ENCODE data around the gene CEP20. TPM values are rescaled to one million over a fixed set of nuclear protein-coding genes. Genes with fewer than 3 reads are reported as not detected.

The CEP20 gene
- total and polyA plus RNA-seq, 2 of the 8 experiments (the other 6 are each of a cell fraction or from before 2014, with no cell fraction given), result 16.2 to 49.0 TPM

GRCh38 chr16:15857724-15858560 lies 30.5 kb downstream of the CEP20 start:
- H3K27ac ChIP-seq (ENCODE audit: low read depth, low read length), result no peak overlapping the region
- H3K4me2 ChIP-seq (ENCODE audit: insufficient read depth in 1 of 2, low read depth in 2 of 2, low read length in 2 of 2), result peak overlapping the region; percentile 91 to 100
- WGBS, 2 experiments (ENCODE audit: extremely low coverage in 1 of 2, insufficient coverage in 1 of 2, insufficient read length in 1 of 2, insufficient replicate concordance in 2 of 2, low coverage in 1 of 2, low lambda C conversion rate in 2 of 2, missing lambda C conversion rate in 1 of 2), result 2% methylated on average over 10 of the region's 55 CpGs; no CpG with 5 or more reads in 1 of the 2 experiments
- no peak overlapping the region for H2BK15ac ChIP-seq (ENCODE audit: low read length)
- H3K23ac ChIP-seq (ENCODE audit: insufficient read length), result no peak overlapping the region
- peak overlapping the region; percentile 55 to 82 (median 68) for H3K4me3 ChIP-seq (ENCODE audit: extremely low read depth in 1 of 4, insufficient read depth in 2 of 4, low read depth in 3 of 4, low read length in 4 of 4)
- H3K14ac ChIP-seq (ENCODE audit: insufficient read length), result no peak overlapping the region
- no peak overlapping the region for H3K18ac ChIP-seq (ENCODE audit: extremely low read depth, low read length)
- H3K9ac ChIP-seq (replicated peaks in 1 of 4; ENCODE audit: extremely low read depth in 1 of 4, low read depth in 3 of 4, low read length in 3 of 4), result peak overlapping the region; percentile 8 to 65 (median 44); a peak in 3 of 7 replicates
- no peak overlapping the region; the same call in 1 of the 2 replicates for H4K8ac ChIP-seq (ENCODE audit: extremely low read depth, insufficient read depth, low read length)
- no peaks in the 10 kb centered on the region for H3K79me1 ChIP-seq (ENCODE audit: low read depth, low read length)
- H4K5ac ChIP-seq (ENCODE audit: insufficient read length, low read depth, low read length), result no peak overlapping the region
- H3K79me2 ChIP-seq (ENCODE audit: control insufficient read depth in 1 of 2, insufficient read depth in 2 of 2, low read length in 2 of 2), result no peaks in the 10 kb centered on the region
- no peaks in the 10 kb centered on the region; a peak in 2 of 7 replicates for H3K4me1 ChIP-seq (replicated peaks in 1 of 4; ENCODE audit: control insufficient read depth in 3 of 4, insufficient read depth in 4 of 4, low read length in 3 of 4)
- no peak overlapping the region for H4K91ac ChIP-seq (replicated peaks; ENCODE audit: insufficient read length, low read length)
- peak in 1 of 2 experiments; percentile 73 for DNase-seq (ENCODE audit: low read depth in 1 of 2, low spot score in 2 of 2)
- CTCF ChIA-PET (ENCODE audit: partially characterized antibody), result interaction anchor here (0.5 to 2.8 kb wide), 3 partner anchors 16 to 208 kb away, joined by 3 to 14 read pairs (median 3); no protein-coding TSS in a partner anchor
- H3K36me3 ChIP-seq (ENCODE audit: control insufficient read depth in 2 of 4, insufficient read depth in 4 of 4, low read length in 3 of 4), result no peaks in the 10 kb centered on the region
- no peak overlapping the region for H3K56ac ChIP-seq (replicated peaks; ENCODE audit: insufficient read length, low read depth, low read length)
- peaks cover 4 to 42% (median 31%) of the 10 kb centered on the region in 4 experiments for H3K27me3 ChIP-seq (replicated peaks in 1 of 4; ENCODE audit: control insufficient read depth in 3 of 4, extremely low read depth in 1 of 4, insufficient read depth in 3 of 4, low read length in 3 of 4)
- H2AFZ ChIP-seq (ENCODE audit: low read length), result peak overlapping the region; percentile 91
- no peak overlapping the region for H2BK120ac ChIP-seq (replicated peaks; ENCODE audit: low read depth, low read length)
- no peaks in the 10 kb centered on the region for H3K9me3 ChIP-seq (ENCODE audit: insufficient read depth in 2 of 2, low read depth in 1 of 2, low read length in 1 of 2)
- H2BK20ac ChIP-seq (ENCODE audit: low read length), result 0 out of 2 replicates have a peak overlapping the region, but pooled peaks have one; percentile 48
- H2BK5ac ChIP-seq (ENCODE audit: low read depth, low read length), result no peak overlapping the region; the same call in 1 of the 2 replicates
- no peaks in the 10 kb centered on the region for H4K20me1 ChIP-seq (replicated peaks in 1 of 2; ENCODE audit: control insufficient read depth in 1 of 2, insufficient read depth in 2 of 2, low read length in 2 of 2)
- no peak overlapping the region for H2AK5ac ChIP-seq (ENCODE audit: low read depth, low read length)
- POLR2A ChIA-PET (ENCODE audit: partially characterized antibody), result interaction anchor here (0.6 to 2.4 kb wide), 13 partner anchors 8 to 299 kb away, joined by 3 to 12 read pairs (median 4); partner anchors contain the start of gene CEP20
- peak overlapping the region; percentile 1; the same call in 1 of the 2 replicates for H2BK12ac ChIP-seq (ENCODE audit: low read depth, low read length)
- H3K23me2 ChIP-seq (ENCODE audit: low read depth, low read length), result peaks cover 12% of the 10 kb centered on the region
- peak; percentile 32 for FAIRE-seq
- no peak overlapping the region for H3K4ac ChIP-seq (replicated peaks; ENCODE audit: insufficient read length, low read depth, low read length)
- peak; percentile 22 for TF ChIP-seq ASH2L (IDR thresholded peaks at IDR 0.05; ENCODE audit: low read length)
- no peak for TF ChIP-seq CTCF (IDR thresholded peaks at IDR 0.05; ENCODE audit: control extremely low read depth in 1 of 3, insufficient read depth in 1 of 3, low read depth in 1 of 3, low read length in 3 of 3)
- TF ChIP-seq BCL11A (IDR thresholded peaks at IDR 0.05; ENCODE audit: low read depth in 2 of 2, low read length in 2 of 2), result no peak
- no peak for TF ChIP-seq HDAC6 (IDR thresholded peaks at IDR 0.05; ENCODE audit: low read depth, low read length)
- TF ChIP-seq RFX5 (IDR thresholded peaks at IDR 0.05; ENCODE audit: borderline replicate concordance, low read depth, low read length), result no peak
- TF ChIP-seq GABPA (IDR thresholded peaks at IDR 0.05; ENCODE audit: borderline replicate concordance, insufficient read depth, low read length), result no peak
- no peak for TF ChIP-seq SIRT6 (IDR thresholded peaks at IDR 0.05; ENCODE audit: low read length)
- peak; percentile 65 for TF ChIP-seq SRF (IDR thresholded peaks at IDR 0.05; ENCODE audit: low read depth, low read length)
- TF ChIP-seq TAF7 (optimal IDR thresholded peaks at IDR 0.05; ENCODE audit: borderline replicate concordance, low read depth, low read length), result peak; percentile 12
